HCT116 (cell line): ENCODE measurements around the gene SOX6. TPM values are rescaled to one million over a fixed set of nuclear protein-coding genes. Genes with fewer than 3 reads are reported as not detected.

Source experiments
- ATAC-seq: fragments of 200-7000 bp; cut with Tn5 transposase; 2 replicates; pipeline ENCODE4 v1.9.1; 2020; ENCODE audit warnings: mild to moderate bottlenecking, moderate library complexity
- BruUV-seq: library from RNA; stranded (reverse); fragments of 400-500 nt; replicated peaks from 2 replicates; lab custom pipeline; 2021; lab: Mats Ljungman, UMichigan
- CTCF ChIA-PET: fragments of 300-600 bp; sonication (Branson Sonifier 250); formaldehyde crosslinking; loops from one replicate; lab custom pipeline; 2021; ENCODE audit warnings: antibody characterized with exemption; lab: Charles Lee
- POLR2A ChIA-PET: fragments of 300-600, 350-600 bp; sonication (Branson Sonifier 250); formaldehyde crosslinking; loops from one replicate; lab custom pipeline; 2021; ENCODE audit warnings: antibody characterized with exemption; lab: Charles Lee
- RAD21 ChIA-PET, 2 experiments: fragments of 300-600 bp; sonication (Branson Sonifier 250); formaldehyde crosslinking; loops; one replicate each; lab custom pipeline; 2023; ENCODE audit warnings: low total read pairs in 2 of 2; ENCODE audit not compliant: uncharacterized antibody in 2 of 2, unreplicated experiment in 2 of 2, low non-redundant PET in 1 of 2; lab: Charles Lee
- DNase-seq: peaks from one replicate; pipeline ENCODE4 v3.0.0-alpha.2; 2010; ENCODE audit warnings: low read depth, low spot score
- H2AFZ ChIP-seq: fragments of 200-600 bp; shearing (Covaris generic), sonication (generic); 2 replicates; pipeline ENCODE4 v1.6.1; 2017; ENCODE audit warnings: low read depth, mixed run types, mixed read lengths, antibody characterized with exemption, low read length; ENCODE audit not compliant: poor library complexity, severe bottlenecking
- H3K27ac ChIP-seq: 2 replicates; pipeline ENCODE4 v1.5.1; 2012; ENCODE audit warnings: low read depth, low read length
- H3K27me3 ChIP-seq: fragments of 200-600 bp; sonication (generic); 2 replicates; pipeline ENCODE4 v1.6.1; 2016; ENCODE audit warnings: mixed run types, low read length, mixed read lengths; ENCODE audit not compliant: insufficient read depth
- H3K36me3 ChIP-seq, 2 experiments: fragments of 200-500 bp in 1 of 2; fragments of 200-600 bp in 1 of 2; sonication (Bioruptor generic) in 1 of 2; sonication (generic) in 1 of 2; 2 replicates each; pipeline versions ENCODE4 v1.5.1 to v1.6.1; 2014 to 2016; ENCODE audit warnings: low read length in 2 of 2, inconsistent platforms in 1 of 2, mixed read lengths in 1 of 2, mixed run types in 1 of 2; ENCODE audit not compliant: insufficient read depth in 2 of 2, control insufficient read depth in 1 of 2
- H3K4me1 ChIP-seq, 2 experiments: fragments of 200-600 bp in 1 of 2; sonication (generic) in 1 of 2; 2 replicates each; pipeline versions ENCODE4 v1.5.1 to v1.6.1; 2012 to 2017; ENCODE audit warnings: low read length in 2 of 2, inconsistent platforms in 1 of 2, mild to moderate bottlenecking in 1 of 2, mixed read lengths in 1 of 2, mixed run types in 1 of 2, moderate library complexity in 1 of 2; ENCODE audit not compliant: insufficient read depth in 2 of 2, control insufficient read depth in 1 of 2
- H3K4me2 ChIP-seq: fragments of 200-600 bp; sonication (generic); 2 replicates; pipeline ENCODE4 v1.6.1; 2017; ENCODE audit warnings: mixed run types, low read length, mixed read lengths
- H3K4me3 ChIP-seq, 2 experiments: fragments of 200-600 bp in 1 of 2; sonication (generic) in 1 of 2; replicated peaks in 1 of 2; 2 replicates each; pipeline ENCODE4 v1.5.1; 2011 to 2016; ENCODE audit warnings: low read length in 2 of 2, control low read depth in 1 of 2, low read depth in 1 of 2, mild to moderate bottlenecking in 1 of 2, mixed read lengths in 1 of 2, mixed run types in 1 of 2
- H3K79me2 ChIP-seq: fragments of 200-600 bp; sonication (generic); 2 replicates; pipeline ENCODE4 v1.6.1; 2017; ENCODE audit warnings: mild to moderate bottlenecking, mixed run types, low read length, moderate library complexity, mixed read lengths; ENCODE audit not compliant: insufficient read depth
- H3K9ac ChIP-seq: fragments of 200-600 bp; sonication (generic); 2 replicates; pipeline ENCODE4 v1.6.1; 2016; ENCODE audit warnings: low read length, mixed read lengths
- H3K9me2 ChIP-seq: fragments of 200-600 bp; sonication (generic), shearing (Covaris generic); 2 replicates; pipeline ENCODE4 v1.6.1; 2017; ENCODE audit warnings: mixed run types, mild to moderate bottlenecking, moderate library complexity; ENCODE audit not compliant: insufficient read depth
- H3K9me3 ChIP-seq, 2 experiments: fragments of 200-500 bp in 1 of 2; fragments of 200-600 bp in 1 of 2; sonication (Bioruptor generic) in 1 of 2; sonication (generic) in 1 of 2; 2 replicates each; pipeline ENCODE4 v1.6.1; 2014 to 2017; ENCODE audit warnings: low read length in 2 of 2, mixed read lengths in 2 of 2, inconsistent platforms in 1 of 2, low read depth in 1 of 2, mild to moderate bottlenecking in 1 of 2, mixed run types in 1 of 2, moderate library complexity in 1 of 2; ENCODE audit not compliant: control insufficient read depth in 1 of 2, insufficient read depth in 1 of 2
- H4K20me1 ChIP-seq: fragments of 200-600 bp; sonication (generic), shearing (Covaris generic); 2 replicates; pipeline ENCODE4 v1.6.1; 2017; ENCODE audit warnings: mixed run types, mild to moderate bottlenecking, moderate library complexity; ENCODE audit not compliant: insufficient read depth
- ATF3 ChIP-seq: IDR thresholded peaks from 2 replicates; pipeline ENCODE4 v1.6.1; 2012
- CEBPB ChIP-seq: IDR thresholded peaks from 2 replicates; pipeline ENCODE4 v1.6.1; 2012; ENCODE audit warnings: low read depth
- EZH2 ChIP-seq: fragments of 200-600 bp; sonication (generic); IDR thresholded peaks from 2 replicates; pipeline ENCODE4 v1.6.1; 2017; ENCODE audit warnings: antibody characterized with exemption, mixed run types
- EZH2phosphoT487 ChIP-seq: fragments of 200-600 bp; IDR thresholded peaks from 2 replicates; pipeline ENCODE4 v1.6.1; 2018; ENCODE audit warnings: antibody characterized with exemption, borderline replicate concordance
- MAX ChIP-seq: IDR thresholded peaks from 2 replicates; pipeline ENCODE4 v1.6.1; 2012
- SIN3A ChIP-seq: IDR thresholded peaks from 2 replicates; pipeline ENCODE4 v1.6.1; 2012; ENCODE audit warnings: low read depth
- SP1 ChIP-seq: IDR thresholded peaks from 2 replicates; pipeline ENCODE4 v1.6.1; 2012; ENCODE audit warnings: low read depth
- TCF7L2 ChIP-seq: IDR thresholded peaks from 2 replicates; pipeline ENCODE4 v1.7.0; 2011; ENCODE audit warnings: borderline replicate concordance, inconsistent platforms; ENCODE audit not compliant: insufficient read depth, insufficient read length; ENCODE audit errors: extremely low read depth
- ZNF274 ChIP-seq: fragments of 200-500 bp; sonication (Bioruptor generic); IDR thresholded peaks from 2 replicates; pipeline ENCODE4 v1.6.1; 2014; ENCODE audit warnings: mild to moderate bottlenecking, low read depth, low read length, inconsistent platforms
- intact Hi-C: fragments of 100-400 bp; cut with micrococcal nuclease; formaldehyde crosslinking; loops from 2 replicates; pipeline ENCODE4 v1.10.0; 2022
- total RNA-seq: library from RNA; stranded (reverse); gene quantifications from one replicate; pipeline ENCODE4 v1.2.1, GENCODE V29; 2021; ENCODE audit not compliant: unreplicated experiment
- TF ChIP-seq, protein P1 (sequence below), 3 experiments: fragments of 200-600 bp in 1 of 3; sonication (generic) in 1 of 3; IDR thresholded peaks in 2 of 3; conservative IDR thresholded peaks in 1 of 3; 2 replicates each; pipeline ENCODE4 v1.5.1; 2012 to 2017; ENCODE audit warnings: low read depth in 2 of 3, low read length in 2 of 3, antibody characterized with exemption in 1 of 3, borderline replicate concordance in 1 of 3, control low read depth in 1 of 3, mild to moderate bottlenecking in 1 of 3, mixed read lengths in 1 of 3, mixed run types in 1 of 3, moderate library complexity in 1 of 3; ENCODE audit not compliant: insufficient read depth in 1 of 3
- TF ChIP-seq, protein P2 (sequence below): IDR thresholded peaks from 2 replicates; pipeline ENCODE4 v1.6.1; 2012; ENCODE audit warnings: low read depth

SOX6 gene
- total RNA-seq, 1 experiment from 2014 or later, result 0.81 TPM

DNA sequence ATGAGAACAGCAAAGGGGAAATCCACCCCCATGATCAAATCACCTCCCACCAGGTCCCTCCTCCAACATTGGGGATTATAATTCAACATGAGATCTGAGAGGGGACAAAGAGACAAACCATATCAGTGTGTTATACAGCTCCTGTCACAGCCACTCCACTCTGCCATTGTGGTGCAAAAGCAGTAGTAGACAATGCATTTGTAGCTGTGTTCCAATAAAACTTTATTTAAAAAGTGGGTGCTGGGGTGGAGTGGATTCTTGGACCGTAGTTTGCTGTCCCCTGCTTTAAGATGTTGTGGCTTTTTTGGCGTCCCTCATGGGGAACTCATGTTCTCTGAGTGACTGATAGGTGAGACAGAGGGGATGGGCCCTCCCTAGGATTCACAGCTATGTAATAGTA, 399.1 kb downstream of the SOX6 start (continued):
- no peak for TF ChIP-seq ATF3
- no peak for TF ChIP-seq TCF7L2
- TF ChIP-seq CEBPB, result no peak
- TF ChIP-seq, protein P1, sequence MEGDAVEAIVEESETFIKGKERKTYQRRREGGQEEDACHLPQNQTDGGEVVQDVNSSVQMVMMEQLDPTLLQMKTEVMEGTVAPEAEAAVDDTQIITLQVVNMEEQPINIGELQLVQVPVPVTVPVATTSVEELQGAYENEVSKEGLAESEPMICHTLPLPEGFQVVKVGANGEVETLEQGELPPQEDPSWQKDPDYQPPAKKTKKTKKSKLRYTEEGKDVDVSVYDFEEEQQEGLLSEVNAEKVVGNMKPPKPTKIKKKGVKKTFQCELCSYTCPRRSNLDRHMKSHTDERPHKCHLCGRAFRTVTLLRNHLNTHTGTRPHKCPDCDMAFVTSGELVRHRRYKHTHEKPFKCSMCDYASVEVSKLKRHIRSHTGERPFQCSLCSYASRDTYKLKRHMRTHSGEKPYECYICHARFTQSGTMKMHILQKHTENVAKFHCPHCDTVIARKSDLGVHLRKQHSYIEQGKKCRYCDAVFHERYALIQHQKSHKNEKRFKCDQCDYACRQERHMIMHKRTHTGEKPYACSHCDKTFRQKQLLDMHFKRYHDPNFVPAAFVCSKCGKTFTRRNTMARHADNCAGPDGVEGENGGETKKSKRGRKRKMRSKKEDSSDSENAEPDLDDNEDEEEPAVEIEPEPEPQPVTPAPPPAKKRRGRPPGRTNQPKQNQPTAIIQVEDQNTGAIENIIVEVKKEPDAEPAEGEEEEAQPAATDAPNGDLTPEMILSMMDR (IDR thresholded peaks at IDR 0.05 in 2 of 3, conservative IDR thresholded peaks at IDR 0.05 in 1 of 3; ENCODE audit: borderline replicate concordance in 1 of 3, insufficient read depth in 1 of 3, low read depth in 2 of 3, low read length in 2 of 3), result no peak

DNA sequence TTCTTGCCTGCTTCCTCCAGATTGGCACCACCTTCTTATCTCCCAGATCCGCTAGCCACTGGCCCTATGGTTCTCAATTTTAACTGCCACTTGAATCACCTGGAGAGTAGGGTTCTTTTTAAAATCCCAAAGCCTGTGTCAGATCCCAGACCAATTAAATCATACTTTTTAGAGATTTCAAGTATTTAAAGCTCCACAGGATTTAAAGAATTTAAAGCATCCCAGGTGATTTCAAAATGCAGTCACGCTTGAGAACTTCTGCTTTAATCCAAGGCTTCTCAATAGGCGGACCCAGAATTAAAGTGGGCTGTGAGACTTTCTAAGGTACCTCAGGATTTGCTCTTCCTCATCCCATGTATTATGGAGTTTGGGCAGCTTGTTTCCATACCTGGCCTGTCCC, 400.0 kb downstream of the SOX6 start:
- POLR2A ChIA-PET, result no interaction called here
- H3K27ac ChIP-seq, result no peak overlapping the region
- BruUV-seq, result no TSS peak
- CTCF ChIA-PET, result interaction anchor here (0.9 kb wide), 1 partner anchor 15 kb away, joined by 4 read pairs; no protein-coding TSS in a partner anchor
- intact Hi-C loops, result no loop called here
- DNase-seq (no peak), ATAC-seq (no peak)
- RAD21 ChIA-PET, result no interaction called here
- no peaks in the 10 kb centered on the region; the same call in 1 of the 2 replicates for H3K27me3 ChIP-seq
- TF ChIP-seq SIN3A (no peak), SP1 (no peak), EZH2phosphoT487 (no peak), ZNF274 (no peak), MAX (no peak), EZH2 (no peak), CEBPB (no peak)
- TF ChIP-seq, protein P2, sequence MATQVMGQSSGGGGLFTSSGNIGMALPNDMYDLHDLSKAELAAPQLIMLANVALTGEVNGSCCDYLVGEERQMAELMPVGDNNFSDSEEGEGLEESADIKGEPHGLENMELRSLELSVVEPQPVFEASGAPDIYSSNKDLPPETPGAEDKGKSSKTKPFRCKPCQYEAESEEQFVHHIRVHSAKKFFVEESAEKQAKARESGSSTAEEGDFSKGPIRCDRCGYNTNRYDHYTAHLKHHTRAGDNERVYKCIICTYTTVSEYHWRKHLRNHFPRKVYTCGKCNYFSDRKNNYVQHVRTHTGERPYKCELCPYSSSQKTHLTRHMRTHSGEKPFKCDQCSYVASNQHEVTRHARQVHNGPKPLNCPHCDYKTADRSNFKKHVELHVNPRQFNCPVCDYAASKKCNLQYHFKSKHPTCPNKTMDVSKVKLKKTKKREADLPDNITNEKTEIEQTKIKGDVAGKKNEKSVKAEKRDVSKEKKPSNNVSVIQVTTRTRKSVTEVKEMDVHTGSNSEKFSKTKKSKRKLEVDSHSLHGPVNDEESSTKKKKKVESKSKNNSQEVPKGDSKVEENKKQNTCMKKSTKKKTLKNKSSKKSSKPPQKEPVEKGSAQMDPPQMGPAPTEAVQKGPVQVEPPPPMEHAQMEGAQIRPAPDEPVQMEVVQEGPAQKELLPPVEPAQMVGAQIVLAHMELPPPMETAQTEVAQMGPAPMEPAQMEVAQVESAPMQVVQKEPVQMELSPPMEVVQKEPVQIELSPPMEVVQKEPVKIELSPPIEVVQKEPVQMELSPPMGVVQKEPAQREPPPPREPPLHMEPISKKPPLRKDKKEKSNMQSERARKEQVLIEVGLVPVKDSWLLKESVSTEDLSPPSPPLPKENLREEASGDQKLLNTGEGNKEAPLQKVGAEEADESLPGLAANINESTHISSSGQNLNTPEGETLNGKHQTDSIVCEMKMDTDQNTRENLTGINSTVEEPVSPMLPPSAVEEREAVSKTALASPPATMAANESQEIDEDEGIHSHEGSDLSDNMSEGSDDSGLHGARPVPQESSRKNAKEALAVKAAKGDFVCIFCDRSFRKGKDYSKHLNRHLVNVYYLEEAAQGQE, result no peak
- TF ChIP-seq, protein P1 (IDR thresholded peaks at IDR 0.05 in 2 of 3, conservative IDR thresholded peaks at IDR 0.05 in 1 of 3; ENCODE audit: borderline replicate concordance in 1 of 3, insufficient read depth in 1 of 3, low read depth in 2 of 3, low read length in 2 of 3), result no peak
- TF ChIP-seq, all 23 proteins: peak for 0
- Histone ChIP-seq H3K79me2 (no peaks in the 10 kb centered on the region), H3K9ac (no peak overlapping the region), H3K4me3 (no peak overlapping the region), H3K36me3 (no peaks in the 10 kb centered on the region), H3K9me2 (no peaks in the 10 kb centered on the region), H2AFZ (no peak overlapping the region), H3K4me2 (no peak overlapping the region), H4K20me1 (no peaks in the 10 kb centered on the region), H3K9me3 (no peaks in the 10 kb centered on the region), H3K4me1 (no peaks in the 10 kb centered on the region)
